HTERT RPE-1 (cell line): Measurements from ENCODE around the gene TUBB1.
"Not testable (repeated sequence)": the region's sequence is repeated elsewhere in the genome, so short reads cannot be mapped to it uniquely, and the experiment has no call there.

Experiments
- in situ Hi-C: fragments of 300-500 bp; cut with MboI; formaldehyde crosslinking; loops from 4 replicates; pipeline ENCODE4 v1.14.3; 2020; ENCODE audit warnings: low sequenced_read_pairs

Gene TUBB1

DNA sequence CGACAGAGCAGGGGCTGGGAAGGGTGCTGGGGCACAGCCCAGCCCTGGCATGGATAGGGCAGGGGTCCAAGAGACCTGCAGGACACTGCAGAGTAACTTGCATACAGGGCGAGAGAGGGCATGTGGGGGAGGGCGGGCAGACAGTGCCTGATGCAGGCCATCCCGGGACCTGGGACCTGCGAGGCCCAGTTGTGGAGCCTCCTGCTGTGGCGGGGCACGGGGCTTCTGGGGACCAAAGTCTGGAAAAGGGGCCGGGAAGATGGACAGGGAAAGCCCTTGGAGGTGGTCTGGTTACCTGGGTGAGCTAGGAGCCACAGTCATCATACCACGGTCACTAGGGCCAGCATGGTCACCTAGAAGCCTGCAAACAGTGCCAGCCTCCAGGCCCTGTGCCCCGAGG is 412 bp upstream of the TUBB1 start:
- in situ Hi-C loops, result no loop called here

DNA sequence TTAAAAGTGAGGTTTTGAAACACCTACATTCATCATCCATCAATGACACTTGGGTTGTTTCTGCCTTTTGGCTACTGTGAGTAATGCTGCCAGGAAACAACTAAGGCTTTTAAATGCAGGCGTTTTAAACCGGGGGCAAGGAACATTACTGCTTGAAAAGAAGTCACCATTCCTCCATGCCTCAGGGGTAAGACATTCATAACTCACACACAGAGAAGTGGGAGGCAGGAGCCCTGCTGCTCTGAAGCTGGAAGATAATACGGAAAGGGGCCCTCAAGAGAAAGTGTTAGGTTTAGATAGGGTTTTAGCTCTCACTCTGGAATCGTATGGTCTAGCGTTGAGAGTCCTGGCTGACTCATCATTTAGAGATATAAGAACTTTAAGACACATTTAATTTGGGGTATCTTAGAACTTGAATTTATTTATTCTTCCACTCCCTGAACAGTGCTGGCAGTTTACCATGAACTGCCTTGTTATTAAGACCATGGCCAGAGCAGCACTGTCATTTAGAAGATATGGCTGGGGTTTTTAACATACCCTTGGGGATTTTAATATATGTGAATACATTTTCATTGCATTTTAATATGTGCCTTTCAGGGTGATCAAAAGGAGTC is 1.8 kb downstream of the TUBB1 start:
- in situ Hi-C loops, result no loop called here

DNA sequence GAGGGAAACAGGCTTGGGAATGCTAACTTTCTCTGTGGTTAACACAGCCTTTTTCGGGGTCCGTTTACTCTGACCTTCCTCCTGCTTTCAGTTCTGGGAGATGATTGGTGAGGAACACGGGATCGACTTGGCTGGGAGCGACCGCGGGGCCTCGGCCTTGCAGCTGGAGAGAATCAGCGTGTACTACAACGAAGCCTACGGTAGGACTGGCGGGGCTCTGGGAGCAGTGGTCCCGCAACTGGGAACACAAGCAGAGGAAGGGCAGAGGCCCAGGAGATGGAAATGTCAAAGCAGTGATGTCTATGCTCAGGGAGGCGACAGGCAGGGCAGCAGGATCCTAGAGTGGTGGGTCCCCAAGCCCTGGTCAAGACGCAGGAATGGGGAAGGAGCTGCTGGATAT is 3.5 kb downstream of the TUBB1 start:
- in situ Hi-C loops, result no loop called here

DNA sequence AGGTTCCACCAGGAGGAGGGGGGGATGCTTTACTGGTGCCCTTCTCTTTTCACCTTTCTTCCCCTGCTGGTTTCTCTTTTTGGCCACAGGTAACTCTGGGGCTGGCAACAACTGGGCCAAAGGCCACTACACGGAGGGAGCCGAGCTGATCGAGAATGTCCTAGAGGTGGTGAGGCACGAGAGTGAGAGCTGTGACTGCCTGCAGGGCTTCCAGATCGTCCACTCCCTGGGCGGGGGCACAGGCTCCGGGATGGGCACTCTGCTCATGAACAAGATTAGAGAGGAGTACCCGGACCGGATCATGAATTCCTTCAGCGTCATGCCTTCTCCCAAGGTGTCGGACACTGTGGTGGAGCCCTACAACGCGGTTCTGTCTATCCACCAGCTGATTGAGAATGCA is 4.4 kb downstream of the TUBB1 start:
- in situ Hi-C loops, result no loop called here

DNA sequence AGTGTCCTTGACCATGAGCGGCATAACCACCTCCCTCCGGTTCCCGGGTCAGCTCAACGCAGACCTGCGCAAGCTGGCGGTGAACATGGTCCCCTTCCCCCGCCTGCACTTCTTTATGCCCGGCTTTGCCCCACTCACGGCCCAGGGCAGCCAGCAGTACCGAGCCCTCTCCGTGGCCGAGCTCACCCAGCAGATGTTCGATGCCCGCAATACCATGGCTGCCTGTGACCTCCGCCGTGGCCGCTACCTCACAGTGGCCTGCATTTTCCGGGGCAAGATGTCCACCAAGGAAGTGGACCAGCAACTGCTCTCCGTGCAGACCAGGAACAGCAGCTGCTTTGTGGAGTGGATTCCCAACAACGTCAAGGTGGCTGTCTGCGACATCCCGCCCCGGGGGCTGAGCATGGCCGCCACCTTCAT is 4.9 kb downstream of the TUBB1 start:
- in situ Hi-C loops, result no loop called here

DNA sequence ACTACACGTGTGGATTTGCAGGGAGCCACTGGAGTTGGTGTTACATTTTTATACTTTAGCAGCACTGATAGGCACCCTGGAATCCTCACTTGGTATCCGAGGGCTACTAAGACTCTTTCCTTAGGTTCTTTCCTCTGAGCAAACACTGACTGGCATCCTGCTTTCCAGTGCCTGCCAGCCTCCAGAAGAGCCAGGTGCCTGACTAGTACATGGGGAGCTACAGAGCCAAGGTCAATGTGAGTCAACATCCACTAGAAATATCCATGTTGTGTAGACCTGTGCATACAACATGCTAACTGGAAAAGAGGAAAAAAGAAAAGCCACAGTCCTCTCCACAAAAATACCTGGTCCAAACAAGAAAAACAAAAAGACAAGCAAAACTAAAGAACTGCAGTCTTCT is 5.9 kb downstream of the TUBB1 start:
- in situ Hi-C loops, result no loop called here

DNA sequence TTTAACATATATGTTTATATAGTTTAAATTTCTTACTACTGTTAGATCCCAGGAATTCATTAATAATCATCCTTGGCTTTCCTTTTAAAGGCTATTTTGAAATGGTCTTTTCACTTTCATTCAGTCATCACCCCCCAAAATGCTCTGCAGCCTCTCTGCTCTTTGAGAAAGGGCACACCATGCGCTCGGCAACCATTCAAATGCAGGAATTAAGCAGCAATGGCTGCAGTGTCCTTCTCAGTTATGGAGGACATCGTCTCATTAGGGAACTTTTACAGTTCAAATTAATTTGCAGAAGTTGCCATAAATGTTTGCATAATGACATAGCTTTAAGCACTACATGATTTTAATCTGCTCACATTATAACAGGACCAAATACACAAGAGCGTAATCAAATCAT is 6.3 kb downstream of the TUBB1 start:
- in situ Hi-C loops, result no loop called here

DNA sequence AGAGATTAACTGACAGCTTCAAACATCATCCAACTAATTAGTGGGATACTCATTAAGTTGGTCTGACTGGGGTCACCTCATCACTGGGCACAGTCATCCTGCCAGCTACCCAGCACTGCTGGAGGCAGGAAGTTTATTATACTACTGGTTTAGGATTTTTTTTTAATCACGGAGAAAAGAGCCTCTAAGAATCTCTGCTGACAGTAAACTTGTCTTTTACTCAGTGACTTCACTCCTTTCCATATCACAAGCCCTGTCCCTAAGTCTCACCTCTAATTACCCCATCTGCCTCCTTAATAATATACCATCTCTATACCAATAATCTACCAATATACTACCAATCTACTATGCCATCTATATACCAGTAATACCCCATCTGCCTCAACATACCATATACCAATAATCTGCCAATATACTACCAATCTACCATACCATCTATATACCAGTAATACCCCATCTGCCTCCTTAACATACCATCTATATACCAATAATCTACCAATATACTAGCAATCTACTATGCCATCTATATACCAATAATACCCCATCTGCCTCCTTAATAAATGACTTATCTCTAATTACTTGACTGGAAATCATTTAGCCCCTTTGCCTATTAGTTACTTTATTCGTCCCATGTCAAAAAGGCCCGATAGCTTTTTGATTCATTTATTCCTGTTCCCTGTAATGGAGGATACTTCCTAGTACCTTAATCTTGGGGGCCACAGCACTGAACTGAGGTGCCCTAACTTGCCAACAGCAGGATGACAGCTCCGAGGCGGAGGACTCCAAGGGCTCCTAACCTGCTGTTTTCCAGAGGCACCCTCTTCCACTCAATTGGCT is 7.9 kb downstream of the TUBB1 start:
- in situ Hi-C loops, result no loop called here

DNA sequence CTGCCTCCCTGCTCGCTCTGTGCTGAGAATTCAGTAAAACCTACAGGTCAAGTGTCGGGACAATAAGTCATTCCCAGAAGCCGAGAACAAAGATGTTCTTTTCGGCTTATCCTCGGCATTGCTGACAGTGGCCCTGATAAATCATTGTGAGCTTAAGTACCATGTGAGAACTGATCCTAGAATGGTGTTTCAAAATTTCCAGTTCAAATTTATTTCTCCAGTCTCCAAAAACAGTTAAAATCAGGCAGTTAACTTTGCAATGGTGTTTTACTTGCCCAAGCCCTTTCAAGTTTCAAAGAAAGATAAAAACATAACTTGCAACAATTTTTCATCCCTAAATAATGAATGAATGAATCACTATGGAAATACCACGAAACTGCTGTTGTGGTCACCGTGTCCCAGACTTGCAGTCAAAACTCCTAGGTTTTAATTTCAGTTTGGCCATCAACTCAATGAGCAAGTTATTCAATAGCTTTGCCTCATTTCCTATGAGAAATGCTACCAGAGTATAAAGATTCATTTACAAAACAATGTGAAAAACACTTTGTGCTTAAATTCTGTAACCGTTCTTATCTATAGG is 8.6 kb downstream of the TUBB1 start:
- in situ Hi-C loops, result no loop called here

DNA sequence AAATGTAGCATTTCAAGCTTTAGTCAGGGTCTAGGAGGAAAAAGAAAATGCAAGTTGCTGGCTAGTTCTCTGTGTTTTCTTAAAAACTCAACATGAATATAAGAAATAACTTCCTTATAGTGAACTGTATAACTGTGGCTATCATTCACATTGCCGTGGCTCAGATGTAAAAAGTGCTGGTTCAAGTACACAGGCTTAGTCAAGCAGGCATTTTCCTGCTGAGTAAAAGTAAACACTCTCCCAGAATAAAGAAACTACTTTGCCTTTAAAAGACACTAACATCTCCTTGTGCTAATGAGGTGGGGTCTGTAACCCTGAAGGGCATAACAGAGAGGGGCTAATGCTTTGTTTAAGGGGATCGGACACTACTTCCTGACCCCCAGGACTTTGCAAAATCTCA is 9.6 kb downstream of the TUBB1 start:
- in situ Hi-C loops, result no loop called here

DNA sequence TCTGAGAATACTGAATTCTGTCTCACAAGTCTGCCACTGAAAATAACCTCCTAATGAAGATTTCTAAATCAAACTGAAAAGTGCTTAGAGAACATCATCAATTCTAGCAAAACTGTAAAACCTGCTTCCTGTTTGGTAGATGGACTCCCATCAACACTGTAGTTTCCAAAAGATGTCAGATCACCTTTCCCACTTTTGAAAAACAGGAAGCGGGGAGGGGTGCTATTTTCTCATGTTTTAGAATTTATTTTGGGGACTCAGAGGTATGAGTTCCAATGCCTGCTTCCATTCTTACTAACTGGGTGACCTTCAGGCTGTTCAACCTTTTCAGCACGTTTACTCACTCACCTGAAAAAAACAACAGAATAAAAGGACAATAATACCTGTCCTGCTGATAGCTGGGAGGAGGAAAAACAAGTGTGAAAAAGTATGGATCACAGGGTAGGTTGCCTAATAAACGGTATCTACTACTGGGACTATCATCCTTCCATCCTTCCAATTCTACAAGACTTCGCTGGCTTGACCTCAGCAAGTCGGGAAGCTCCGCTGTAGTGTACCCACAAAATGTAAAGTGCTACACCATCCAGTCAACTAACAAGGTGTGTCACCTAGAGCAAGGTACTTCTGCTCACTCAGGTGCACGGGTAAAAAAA is 11.8 kb downstream of the TUBB1 start:
- in situ Hi-C loops, result no loop called here

DNA sequence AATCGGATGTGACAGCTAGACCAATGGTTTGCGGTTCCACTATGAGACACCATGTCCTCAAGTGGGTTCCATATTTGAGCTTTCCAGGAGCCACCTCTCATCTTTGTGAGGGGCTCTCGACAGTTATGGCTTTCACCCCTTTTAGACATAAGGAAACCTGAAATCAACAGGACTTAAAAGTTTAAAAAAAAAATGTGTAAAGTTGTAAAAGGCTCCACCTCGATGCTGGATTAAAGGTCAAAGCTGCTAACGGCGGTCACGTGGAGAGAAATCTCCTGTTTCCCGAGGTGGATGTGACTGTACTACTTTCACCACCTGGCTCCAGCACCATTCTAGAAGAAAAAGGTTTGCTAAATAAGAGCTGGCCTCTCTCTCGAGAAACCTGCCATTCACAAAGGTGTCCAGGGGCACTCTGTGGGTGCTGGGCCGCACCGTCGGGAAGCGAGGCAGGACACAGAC is 12.4 kb downstream of the TUBB1 start:
- in situ Hi-C loops, result no loop called here

DNA sequence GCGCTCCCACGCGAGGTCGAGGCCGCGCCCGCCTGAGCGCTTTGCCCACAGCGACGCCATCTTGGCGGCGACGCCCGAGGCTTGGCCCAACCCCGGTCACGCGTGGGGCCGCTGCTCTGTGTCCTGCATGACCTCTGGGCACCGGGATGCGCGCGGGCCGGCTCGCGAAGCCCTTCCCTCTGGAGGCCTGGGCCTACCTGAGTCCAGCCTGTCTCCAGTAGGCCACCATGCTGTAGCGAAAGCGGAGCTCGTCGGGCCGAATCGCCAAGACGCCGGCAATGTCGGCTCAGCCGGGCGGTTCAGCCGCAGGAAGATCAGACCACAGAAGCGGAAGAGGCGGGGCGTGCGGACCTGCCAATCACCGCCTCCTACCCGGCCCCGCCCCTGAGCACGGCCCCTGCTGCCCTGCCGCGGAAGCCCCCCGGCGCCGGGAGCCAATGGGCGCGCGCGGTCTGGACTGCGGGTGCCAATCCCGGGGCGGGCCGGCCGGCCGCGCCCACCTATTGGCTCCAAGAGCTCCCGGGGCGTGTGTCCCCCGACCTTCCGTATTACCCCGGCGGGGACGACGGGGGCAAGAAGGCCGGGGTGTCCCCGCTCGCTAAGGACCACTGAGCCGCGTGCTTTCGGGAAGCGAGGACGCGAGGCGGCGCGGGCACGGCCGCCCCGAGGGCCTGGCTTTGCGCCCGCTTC is 12.9 kb downstream of the TUBB1 start, which contains the start of gene ATP5F1E:
ATP5F1E (minus strand) TSS at position 313 of the 690 bp plus-strand sequence; CDS start at position 229, 84 bp downstream.
- in situ Hi-C loops, result no loop called here

DNA sequence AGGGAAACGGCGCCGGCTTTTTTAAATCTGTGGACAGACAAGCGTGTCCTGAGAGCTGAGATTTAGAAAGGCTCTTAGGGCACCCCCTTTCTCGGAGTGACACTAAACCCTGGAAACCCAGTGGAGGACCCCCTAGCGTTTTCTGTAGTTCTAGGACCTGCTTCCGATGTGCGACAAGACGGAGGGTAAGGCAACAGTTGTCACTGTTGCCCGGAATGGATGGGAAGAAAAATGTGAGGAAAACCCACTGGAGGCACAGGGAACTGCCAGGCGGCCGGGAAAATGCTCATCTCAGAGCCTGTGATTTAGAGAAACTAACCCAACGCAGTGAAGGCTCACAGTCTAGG is 13.5 kb downstream of the TUBB1 start:
- in situ Hi-C loops, result no loop called here

DNA sequence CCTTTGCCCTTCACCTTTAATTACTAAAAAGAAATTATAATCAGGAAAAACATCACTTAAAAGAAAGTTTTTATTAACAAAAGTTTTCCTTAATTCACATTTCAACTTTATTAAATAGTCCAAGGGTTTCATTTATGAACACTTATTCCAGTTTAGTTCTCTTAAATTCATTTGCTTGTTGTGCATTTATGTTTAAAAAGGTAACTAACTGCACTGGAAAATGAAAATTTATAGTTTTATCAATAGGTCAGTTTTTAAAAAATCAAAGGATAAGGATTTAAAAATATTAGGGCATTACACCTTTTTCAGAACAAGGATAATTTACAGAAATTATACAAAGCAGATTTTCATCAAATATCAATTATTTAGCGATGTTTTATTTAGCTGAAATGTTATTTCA is 13.9 kb downstream of the TUBB1 start:
- in situ Hi-C loops, result no loop called here

DNA sequence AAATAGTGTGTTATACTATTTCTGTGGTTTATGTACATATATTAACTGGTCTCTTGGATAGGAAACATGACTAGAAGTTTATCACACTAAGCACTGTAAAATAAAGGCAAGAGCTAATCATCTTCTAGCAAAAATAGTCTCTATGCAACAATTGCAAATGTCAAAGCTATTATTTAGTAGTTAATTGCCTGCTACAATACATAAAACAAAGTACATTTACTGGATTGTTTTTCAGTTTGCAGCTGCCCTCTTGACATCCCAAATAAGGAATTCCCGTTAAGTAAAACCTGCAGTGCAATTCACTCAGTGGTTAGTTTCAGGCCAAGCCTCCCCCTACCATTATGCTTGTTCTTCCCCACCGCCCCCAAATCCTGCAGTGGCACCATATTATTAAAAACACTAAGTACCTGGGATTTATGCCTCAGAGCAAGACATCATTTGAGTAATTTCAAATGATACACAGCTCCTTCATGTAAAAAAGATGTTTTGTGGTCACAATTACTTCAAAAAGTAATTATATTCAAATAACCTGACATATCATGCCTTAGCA is 14.5 kb downstream of the TUBB1 start:
- in situ Hi-C loops, result no loop called here

DNA sequence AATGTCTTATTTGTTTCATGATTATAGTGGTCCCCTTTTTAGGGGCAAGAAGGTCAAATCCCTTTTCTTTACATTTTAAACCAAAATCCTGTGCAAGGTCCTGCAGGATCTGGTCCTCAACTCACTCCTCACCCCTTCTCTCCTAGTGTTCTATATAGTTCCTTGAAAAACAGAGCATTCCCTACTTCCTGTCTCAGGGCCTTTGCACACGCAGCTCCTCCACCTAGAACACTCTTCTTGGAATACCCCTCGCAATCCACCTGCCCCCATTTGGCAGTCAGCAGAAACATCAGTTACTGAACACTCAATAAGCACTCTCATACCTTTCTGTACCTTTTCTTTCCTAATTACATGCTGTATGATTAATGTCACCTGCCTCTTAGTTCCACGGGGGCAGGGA is 16.2 kb downstream of the TUBB1 start:
- in situ Hi-C loops, result no loop called here

DNA sequence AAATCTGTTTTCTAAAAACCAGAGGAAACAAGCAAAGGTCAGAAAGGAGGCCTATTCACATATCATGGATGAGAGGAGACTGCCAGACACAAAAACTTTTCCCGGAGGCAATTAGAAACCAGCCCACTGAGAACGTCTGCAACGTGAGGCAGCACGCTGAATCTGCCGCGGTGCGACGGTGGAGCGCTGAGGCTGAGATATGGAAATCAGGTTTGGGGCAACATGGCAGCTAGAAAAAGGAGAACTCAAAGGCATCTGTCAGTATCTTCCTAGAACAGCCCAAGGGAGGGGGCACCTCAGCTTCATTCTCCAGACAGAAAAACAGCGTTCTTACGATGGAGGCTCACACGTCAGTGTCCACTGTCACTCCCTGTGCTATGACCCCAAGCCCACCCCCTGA is 18.2 kb downstream of the TUBB1 start:
- in situ Hi-C loops, result no loop called here

DNA sequence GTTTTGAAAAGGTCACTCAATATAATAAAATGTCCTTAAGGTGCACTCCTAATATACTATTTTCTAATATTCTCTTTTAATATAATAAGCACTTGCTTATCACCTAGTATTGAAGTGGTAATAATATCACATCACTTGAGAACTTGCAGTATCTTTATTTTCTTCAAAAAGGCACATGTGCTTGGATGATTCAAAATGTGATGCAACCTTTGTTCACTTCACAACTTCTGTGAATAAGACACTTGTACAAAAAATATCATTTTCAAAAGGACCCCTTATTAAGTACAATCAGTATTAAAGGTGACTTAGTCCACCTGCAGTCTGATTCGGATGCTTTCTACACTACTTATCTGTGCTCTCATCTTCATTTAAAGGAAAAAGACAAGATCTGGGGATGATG is 20.0 kb downstream of the TUBB1 start:
- in situ Hi-C loops, result no loop called here

DNA sequence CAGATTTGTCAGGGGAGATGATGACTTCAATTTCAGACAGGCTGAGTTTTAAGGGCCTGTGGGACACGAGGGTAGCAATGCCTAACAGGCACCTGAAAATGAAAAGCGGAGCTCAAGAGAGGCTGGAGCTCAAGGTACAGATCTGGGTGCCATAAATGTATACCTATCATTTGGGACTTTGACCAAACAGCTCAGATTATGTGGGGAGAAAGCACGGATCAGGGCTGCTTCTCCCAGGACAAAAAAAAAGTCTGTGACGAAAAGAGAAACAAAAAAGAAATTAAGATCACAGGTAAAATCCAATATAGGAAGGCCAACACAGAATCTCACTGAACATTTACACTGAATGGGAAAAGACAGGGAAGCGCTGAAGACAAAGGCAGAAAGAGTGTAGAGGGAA is 21.4 kb downstream of the TUBB1 start:
- in situ Hi-C loops, result no loop called here

DNA sequence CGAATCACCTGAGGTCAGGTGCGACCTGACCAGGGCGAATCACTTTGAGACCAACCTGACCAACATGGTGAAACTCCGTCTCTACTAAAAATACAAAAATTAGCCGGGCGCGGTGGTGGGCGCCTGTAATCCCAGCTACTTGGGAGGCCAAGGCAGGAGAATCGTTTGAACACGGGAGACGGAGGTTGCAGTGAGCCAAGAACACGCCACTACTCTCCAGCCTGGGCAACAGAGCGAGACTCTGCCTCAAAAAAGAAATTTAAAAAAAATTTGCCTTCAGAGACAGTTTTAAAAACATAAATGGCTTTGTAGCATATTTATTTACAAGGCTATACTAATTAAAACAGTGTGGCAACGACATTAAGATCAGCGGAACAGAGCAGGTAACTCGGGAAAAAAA is 22.3 kb downstream of the TUBB1 start:
- in situ Hi-C loops, result not testable (repeated sequence)
